Right cardiac atrium (tissue), 5 donors: Measurements from ENCODE around the gene RAMP3. TPM values are rescaled to one million over a fixed set of nuclear protein-coding genes. Genes with fewer than 3 reads are reported as not detected.

Experiments
- ATAC-seq, 2 donors: fragments of 200-7000 bp; cut with Tn5 transposase; one replicate each; pipeline versions ENCODE4 v1.8.0 to v1.9.1; 2020; ENCODE audit warnings: moderate library complexity in 2 of 2, mild to moderate bottlenecking in 1 of 2
- DNase-seq, 3 donors: peaks; one replicate each; pipeline ENCODE4 v3.0.0-alpha.2; 2020
- H3K27ac ChIP-seq: one replicate; pipeline ENCODE4 v1.5.1; 2013; ENCODE audit warnings: mild to moderate bottlenecking, low read length, control low read depth, moderate library complexity
- H3K27me3 ChIP-seq: one replicate; pipeline ENCODE4 v1.6.1; 2013; ENCODE audit not compliant: control insufficient read depth, insufficient read depth
- H3K4me1 ChIP-seq: one replicate; pipeline ENCODE4 v1.6.1; 2013; ENCODE audit warnings: low read length; ENCODE audit not compliant: control insufficient read depth, insufficient read depth
- H3K4me3 ChIP-seq: one replicate; pipeline ENCODE4 v1.5.1; 2013; ENCODE audit warnings: low read length, control low read depth
- H3K9me3 ChIP-seq: one replicate; pipeline ENCODE4 v1.6.1; 2013; ENCODE audit warnings: low read length; ENCODE audit not compliant: control insufficient read depth
- WGBS: extraction: QIAGEN DNeasy Blood & Tissue Kit; methylation state at CpG from one replicate; pipeline ENCODE4 v1.1.7; 2013; 5-methylcytosine and 5-hydroxymethylcytosine counted together
- intact Hi-C, 4 donors: fragments of 100-400 bp; cut with DNase I; formaldehyde crosslinking; loops; one replicate each; pipeline versions ENCODE4 v1.11.0 to v1.14.0; 2022 to 2023
- polyA plus RNA-seq: library from polyadenylated mRNA; stranded (reverse); fragments of 200-250 nt; gene quantifications from one replicate; pipeline ENCODE4 v1.2.3, GENCODE V29; 2013
- total RNA-seq, 4 donors: library from RNA; stranded (reverse); fragmentation: NEBNext Ultra II Directional; extraction: Animal tissue kit (Norgen Biotek cat#: 25700); gene quantifications; one replicate each; pipeline ENCODE4 v1.2.1, GENCODE V29; 2021
- donor health status: healthy with polysubstance abuse.
- donor health status: DM: no; HTN: yes; CAD: no.
- donor health status: DM: no; HTN: no; CAD: no.
- donor health status: DM: no; HTN: yes; CAD: no; lungs with severe emphysema.
- donor health status: DM: yes; HTN: yes; CAD: no.

The RAMP3 gene
- total and polyA plus RNA-seq, 5 donors: 22.2 to 58.4 (median 37.4) TPM

DNA sequence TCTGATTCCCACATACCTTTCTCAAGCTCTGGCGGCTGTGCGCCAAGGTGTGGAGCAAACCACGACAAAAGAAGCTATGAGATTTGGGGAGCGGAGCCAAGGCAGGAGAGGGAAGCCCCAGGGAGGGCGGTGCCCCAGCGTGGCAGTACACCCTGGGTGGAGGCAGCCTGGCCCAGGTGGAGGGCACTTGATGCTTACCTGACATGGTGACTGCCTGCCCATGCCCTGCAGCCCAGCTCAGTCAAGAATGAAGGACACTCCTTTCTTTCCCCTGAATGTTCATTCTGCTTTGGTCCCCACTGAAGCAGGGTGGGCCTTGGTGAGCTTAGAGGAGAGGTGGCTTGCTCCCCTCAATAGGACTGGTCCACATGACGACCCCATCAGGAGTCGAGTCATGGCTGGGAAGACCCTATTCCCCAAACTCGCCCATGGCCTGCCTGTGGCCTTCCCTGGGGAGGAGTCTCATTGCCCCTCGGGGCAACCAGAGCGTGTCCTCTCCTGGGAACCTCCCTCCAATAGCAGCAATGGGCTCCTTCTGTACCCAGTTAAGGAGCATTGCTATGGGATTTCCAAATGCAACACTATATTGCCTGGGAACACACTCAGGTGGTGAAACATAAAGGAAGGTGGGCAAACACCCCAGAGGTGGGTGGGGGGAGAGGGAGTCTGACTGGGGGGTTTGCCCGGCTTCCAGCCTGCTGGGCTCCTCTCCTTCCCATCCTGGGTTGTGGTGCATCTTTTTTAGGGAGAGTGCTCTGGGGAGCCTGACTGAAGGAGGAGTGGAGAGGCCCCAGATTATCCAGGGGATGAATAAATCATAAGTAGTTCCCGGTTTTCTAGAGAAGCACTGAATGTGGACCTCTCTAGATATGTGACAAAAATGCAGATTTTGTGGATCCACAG, 22.7 kb downstream of the RAMP3 start:
- no peak overlapping the region for H3K4me3 ChIP-seq
- ATAC-seq (no peak), DNase-seq (peak in 1 of 3 donors; percentile 16)
- no peaks in the 10 kb centered on the region for H3K9me3 ChIP-seq
- no peak overlapping the region for H3K27ac ChIP-seq
- no peaks in the 10 kb centered on the region for H3K27me3 ChIP-seq
- WGBS: 87% methylated on average over 13 of the region's 13 CpGs
- intact Hi-C loops: no loop called here
- H3K4me1 ChIP-seq: no peaks in the 10 kb centered on the region

DNA sequence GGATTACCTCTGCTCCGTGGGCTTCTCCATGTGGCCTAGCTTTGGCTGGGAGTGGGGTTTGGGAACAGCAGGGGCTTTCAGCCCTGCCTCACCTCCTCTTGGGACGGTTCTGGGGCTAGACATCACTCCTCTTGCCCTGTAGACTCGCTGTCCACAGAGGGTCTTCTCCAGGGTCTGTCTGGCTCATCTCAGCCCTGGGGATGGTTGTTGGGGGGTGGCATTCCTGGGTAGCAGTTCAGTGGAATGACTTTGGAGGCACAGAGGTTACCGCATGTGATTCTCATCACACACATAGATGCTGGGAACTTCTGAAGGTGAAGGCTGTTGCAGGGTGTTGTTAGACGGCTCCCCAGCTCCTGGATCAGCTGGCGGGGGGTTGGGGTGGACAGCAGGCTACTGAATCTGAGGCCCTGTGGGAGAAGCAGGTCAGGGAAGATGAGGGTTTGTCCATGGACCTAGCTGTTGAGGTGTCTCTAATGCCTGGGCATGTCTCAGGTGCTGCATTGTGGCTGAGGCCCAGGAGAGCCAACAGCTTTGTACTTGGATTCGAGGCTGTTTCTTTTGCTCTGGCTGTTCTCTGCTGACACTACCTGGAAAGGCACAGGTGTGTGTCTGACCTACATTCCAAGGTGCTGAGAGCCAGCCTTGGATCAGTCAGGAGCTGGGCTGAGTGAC, 23.8 kb downstream of the RAMP3 start:
- Histone ChIP-seq H3K27ac (no peak overlapping the region), H3K9me3 (no peaks in the 10 kb centered on the region), H3K4me1 (no peaks in the 10 kb centered on the region), H3K27me3 (no peaks in the 10 kb centered on the region), H3K4me3 (no peak overlapping the region)
- no peak for DNase-seq
- 85% methylated on average over 7 of the region's 7 CpGs for WGBS
- intact Hi-C loops: no loop called here
- no peak for ATAC-seq

DNA sequence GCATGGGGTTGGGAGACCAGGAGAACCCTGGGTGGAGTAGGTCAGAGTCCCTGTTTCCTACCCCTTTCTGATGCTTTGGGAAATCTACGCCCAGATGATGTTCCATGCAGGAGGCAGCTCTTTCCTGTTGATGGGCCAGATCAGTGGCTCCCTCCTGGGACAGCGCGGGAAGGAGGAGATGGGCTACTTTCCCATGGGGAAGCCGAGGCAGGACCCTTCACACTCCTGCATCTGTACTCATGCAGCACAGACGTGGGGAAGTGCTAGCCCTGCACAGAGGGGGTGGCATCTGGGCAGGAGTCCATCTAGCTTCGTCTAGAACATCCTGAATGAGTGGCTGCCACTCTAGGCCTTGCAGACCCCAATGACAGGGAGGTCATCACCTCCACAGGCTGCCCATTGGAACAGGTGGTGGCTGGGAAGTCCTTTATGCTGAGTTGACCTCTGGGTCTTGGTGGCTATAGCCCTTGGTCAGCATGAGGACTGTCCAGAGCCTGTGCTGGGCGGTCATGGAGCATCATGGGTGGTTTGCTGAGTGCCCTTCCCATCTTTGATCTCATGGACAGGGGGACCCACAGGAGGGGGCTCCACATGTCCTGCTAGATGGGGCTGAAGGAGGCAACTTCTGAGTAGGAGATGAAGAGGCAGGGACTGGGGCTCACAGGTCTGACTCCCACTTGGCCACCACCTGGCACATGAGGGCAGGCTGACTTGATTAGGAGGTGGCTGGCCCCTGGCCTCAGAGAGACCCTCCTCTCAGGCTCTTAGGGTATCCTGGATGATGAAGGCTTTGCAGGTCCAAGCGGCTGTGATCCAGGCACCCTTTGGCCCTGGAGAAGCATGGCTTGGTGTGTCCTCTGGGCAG, 24.6 kb downstream of the RAMP3 start:
- H3K4me1 ChIP-seq: no peaks in the 10 kb centered on the region
- ATAC-seq (no peak), DNase-seq (no peak)
- H3K27me3 ChIP-seq: no peaks in the 10 kb centered on the region
- H3K4me3 ChIP-seq: no peak overlapping the region
- no peak overlapping the region for H3K27ac ChIP-seq
- intact Hi-C loops: no loop called here
- 77% methylated on average over 8 of the region's 8 CpGs for WGBS
- H3K9me3 ChIP-seq: no peaks in the 10 kb centered on the region

DNA sequence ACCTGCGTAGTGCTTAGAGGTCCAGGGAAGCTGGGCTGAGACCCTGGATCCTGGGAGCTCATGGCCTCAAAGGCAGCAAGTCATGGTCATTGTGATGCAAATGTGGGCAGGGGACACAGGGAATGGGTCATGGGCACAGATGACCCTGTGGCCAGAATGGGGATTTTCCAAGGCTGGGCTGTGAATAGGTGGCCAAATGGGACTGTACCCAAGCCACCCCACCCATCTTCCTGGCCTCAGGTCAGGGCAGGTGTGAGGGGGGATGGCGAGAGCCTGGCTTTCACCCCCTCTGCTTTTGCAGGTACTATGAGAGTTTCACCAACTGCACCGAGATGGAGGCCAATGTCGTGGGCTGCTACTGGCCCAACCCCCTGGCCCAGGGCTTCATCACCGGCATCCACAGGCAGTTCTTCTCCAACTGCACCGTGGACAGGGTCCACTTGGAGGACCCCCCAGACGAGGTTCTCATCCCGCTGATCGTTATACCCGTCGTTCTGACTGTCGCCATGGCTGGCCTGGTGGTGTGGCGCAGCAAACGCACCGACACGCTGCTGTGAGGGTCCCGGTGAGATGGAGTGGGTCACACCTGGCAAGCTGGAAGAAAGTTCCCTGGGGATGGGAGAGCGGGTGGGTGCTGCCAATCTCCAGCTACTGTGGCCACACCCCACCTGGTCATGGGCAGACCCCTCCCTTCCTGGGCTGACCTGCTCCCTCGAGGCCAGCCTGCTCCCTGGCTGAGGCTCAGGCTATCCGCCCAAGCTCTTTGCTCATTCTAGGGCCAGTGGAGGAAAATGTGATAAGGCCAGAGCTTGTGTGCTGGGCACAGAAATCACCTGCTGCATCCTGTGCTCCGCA, 25.5 kb downstream of the RAMP3 start:
- Histone ChIP-seq H3K27ac (no peak overlapping the region), H3K9me3 (no peaks in the 10 kb centered on the region), H3K4me3 (no peak overlapping the region), H3K27me3 (no peaks in the 10 kb centered on the region), H3K4me1 (no peaks in the 10 kb centered on the region)
- DNase-seq (peak in 1 of 3 donors; percentile 25), ATAC-seq (no peak)
- intact Hi-C loops: no loop called here
- 90% methylated on average over 21 of the region's 21 CpGs for WGBS

DNA sequence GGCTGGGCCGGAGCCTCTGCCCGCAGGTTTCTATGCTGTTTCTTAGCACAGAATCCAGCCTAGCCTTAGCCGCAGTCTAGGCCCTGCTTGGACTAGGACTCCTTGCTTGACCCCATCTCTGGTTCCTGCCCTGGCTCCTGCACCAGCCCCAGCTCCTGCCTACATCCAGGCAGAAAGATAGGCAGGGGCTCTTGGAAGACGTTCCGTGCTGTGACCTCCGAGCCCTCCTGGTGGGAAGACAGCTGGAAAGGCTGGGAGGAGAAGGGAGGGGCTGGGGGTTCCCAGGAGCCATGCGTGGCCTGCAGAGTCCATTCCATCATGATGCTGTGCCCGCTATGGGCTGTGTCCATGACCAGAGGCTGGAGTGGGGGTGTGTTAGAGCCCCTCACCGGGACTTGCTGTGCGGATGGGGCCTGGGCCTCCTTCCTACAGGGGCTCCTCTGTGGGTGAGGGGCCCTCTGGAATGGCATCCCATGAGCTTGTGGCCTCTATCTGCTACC, 26.2 kb downstream of the RAMP3 start:
- Histone ChIP-seq H3K4me3 (no peak overlapping the region), H3K27ac (no peak overlapping the region), H3K9me3 (no peaks in the 10 kb centered on the region), H3K4me1 (no peaks in the 10 kb centered on the region), H3K27me3 (no peaks in the 10 kb centered on the region)
- 88% methylated on average over 10 of the region's 10 CpGs for WGBS
- DNase-seq (peak in 1 of 3 donors; percentile 32), ATAC-seq (no peak)
- intact Hi-C loops: no loop called here

DNA sequence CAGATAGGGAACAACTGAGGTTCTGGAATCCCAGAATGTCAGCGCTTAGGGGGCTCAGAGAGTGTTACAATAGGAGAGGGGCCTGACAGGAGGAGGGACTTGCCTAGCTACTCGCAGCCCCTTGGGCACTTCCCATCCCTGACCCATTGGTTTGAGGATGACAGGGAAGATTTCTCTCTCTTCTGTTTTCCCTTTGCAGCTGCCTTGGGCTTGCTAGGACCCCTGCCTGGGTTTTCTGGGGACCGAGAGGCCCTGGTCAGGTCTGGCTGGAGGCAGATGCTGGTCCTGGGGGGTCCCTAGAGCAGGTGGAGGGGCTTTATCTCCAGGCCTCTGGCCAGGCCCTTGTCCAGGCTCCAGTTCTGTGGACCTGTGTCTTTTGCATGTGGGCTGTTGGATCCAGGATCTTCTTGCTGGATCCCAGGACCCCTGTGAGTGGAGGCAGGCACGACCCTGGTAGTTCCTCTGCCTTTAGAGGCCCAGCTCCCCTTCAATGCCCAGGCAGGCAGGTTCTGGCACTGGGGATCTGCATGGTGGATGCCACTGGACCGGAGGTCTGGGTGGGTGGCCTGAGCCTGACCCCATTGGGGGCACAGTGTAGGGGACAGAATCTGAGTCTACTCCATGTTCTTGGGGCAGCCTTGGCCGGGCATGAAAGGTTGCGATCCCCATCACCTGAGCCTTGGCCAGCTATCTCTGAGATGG, 26.9 kb downstream of the RAMP3 start:
- no peaks in the 10 kb centered on the region for H3K4me1 ChIP-seq
- H3K27me3 ChIP-seq: no peaks in the 10 kb centered on the region
- DNase-seq (peak in 1 of 3 donors; percentile 27), ATAC-seq (no peak)
- H3K4me3 ChIP-seq: no peak overlapping the region
- intact Hi-C loops: no loop called here
- H3K27ac ChIP-seq: no peak overlapping the region
- H3K9me3 ChIP-seq: no peaks in the 10 kb centered on the region
- 95% methylated on average over 7 of the region's 7 CpGs for WGBS

DNA sequence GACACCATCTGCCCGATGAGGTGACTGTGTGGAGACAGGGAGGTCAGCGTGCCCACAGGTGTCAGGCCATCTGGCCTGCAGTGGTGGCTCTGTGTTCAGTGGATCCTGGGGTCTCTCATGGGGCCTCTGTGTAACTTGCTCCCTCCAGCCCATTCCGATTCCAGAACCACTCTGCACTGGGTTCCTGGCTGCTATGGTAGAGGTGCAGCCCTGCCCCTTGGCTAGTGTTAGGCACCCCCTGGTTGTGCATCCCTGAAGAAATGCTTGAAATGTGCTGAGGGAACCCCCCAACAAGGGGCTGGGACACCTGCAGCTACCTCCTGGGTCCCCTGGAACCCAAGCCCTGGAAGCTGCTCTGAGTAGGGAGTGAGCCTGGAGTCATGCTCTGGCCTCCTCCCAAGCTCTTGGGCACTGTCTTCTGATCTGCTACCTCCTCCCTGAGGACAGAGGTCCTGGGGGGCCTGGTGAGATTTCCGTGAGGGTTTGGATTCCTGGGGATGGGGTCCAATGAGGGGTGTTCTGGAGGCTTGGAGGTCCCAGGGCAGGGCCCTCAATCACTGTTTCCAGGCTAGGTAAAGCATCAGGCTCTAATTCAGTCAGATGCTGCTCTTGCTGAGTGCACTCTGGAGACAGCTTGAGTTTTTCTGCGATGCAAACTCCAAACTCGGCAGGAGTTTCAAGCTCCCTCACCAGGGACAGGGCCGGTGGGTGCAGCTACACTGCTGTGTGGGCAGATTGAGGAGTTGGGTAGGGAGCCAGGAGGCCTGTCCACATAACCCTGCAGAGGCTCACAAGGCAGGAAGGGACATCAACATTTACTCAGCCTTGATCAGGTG, 27.7 kb downstream of the RAMP3 start:
- 76% methylated on average over 7 of the region's 7 CpGs for WGBS
- H3K4me3 ChIP-seq: no peak overlapping the region
- H3K27ac ChIP-seq: no peak overlapping the region
- no peaks in the 10 kb centered on the region for H3K27me3 ChIP-seq
- no peak for ATAC-seq
- DNase-seq: peak in 1 of 3 donors; percentile 23
- intact Hi-C loops: no loop called here
- H3K9me3 ChIP-seq: no peaks in the 10 kb centered on the region
- H3K4me1 ChIP-seq: no peaks in the 10 kb centered on the region

DNA sequence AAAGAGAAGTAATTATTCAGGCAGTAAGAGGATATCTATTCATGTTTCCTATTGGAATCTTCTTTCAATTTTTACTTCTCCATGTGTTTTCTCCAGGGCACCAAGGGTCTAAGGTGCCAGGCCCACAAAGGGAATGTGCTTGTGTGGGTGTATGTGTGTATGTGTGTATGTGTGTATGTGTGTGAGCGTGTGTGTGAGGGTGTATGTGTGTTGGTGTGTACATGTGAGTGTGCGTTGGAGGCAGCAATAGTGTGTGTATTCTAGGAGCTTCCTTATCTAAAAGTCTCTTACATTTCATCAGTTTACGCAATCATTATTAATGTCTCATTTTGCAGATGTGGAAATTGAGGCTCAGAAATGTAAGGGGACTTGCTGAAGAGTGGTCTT, 28.3 kb downstream of the RAMP3 start:
- intact Hi-C loops: no loop called here
- no peaks in the 10 kb centered on the region for H3K4me1 ChIP-seq
- no peak overlapping the region for H3K27ac ChIP-seq
- H3K9me3 ChIP-seq: no peaks in the 10 kb centered on the region
- no peaks in the 10 kb centered on the region for H3K27me3 ChIP-seq
- ATAC-seq (no peak), DNase-seq (no peak)
- WGBS: 95% methylated on average over 3 of the region's 3 CpGs
- no peak overlapping the region for H3K4me3 ChIP-seq

DNA sequence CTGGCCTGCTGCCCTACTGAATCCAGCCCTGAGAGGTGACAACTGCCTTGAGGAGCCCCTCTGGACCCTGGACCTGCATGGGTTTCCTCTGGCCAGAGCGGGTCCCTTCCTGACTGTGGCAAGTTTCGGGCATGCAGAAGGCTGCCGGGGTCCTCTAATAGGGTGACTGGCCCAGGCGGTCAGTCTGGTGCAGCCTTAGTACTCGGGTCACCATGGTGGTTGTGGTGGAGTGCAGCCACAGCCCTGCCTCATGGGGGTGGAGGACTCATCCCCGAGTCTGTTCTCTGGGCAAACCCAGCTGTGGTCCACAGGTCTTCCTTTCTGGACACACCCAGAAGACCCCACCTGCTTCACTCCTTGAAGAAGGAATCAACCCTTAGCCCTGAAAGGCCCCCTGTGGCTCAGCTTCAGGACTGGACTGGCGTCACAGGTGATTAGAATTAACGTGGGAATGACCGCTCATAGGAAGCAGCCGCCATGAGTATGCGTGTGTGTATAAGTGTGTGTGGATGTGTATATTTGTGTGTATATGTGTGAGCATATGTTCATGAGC, 28.7 kb downstream of the RAMP3 start:
- 92% methylated on average over 11 of the region's 11 CpGs for WGBS
- Histone ChIP-seq H3K9me3 (no peaks in the 10 kb centered on the region), H3K4me3 (no peak overlapping the region), H3K4me1 (no peaks in the 10 kb centered on the region), H3K27me3 (no peaks in the 10 kb centered on the region), H3K27ac (no peak overlapping the region)
- ATAC-seq: no peak
- peak in 1 of 3 donors; percentile 17 for DNase-seq
- intact Hi-C loops: no loop called here
